Erythroblast (primary cell): Measurements from ENCODE around the gene HSD17B8.

Experiments
- GATA1 ChIP-seq: IDR thresholded peaks from 2 replicates; pipeline ENCODE4 v1.6.1; 2011; ENCODE audit warnings: low read depth, mild to moderate bottlenecking, control low read depth, low read length, moderate library complexity
- POLR2A ChIP-seq: IDR thresholded peaks from 2 replicates; pipeline ENCODE4 v1.6.1; 2011; ENCODE audit warnings: mild to moderate bottlenecking, low read length

DNA sequence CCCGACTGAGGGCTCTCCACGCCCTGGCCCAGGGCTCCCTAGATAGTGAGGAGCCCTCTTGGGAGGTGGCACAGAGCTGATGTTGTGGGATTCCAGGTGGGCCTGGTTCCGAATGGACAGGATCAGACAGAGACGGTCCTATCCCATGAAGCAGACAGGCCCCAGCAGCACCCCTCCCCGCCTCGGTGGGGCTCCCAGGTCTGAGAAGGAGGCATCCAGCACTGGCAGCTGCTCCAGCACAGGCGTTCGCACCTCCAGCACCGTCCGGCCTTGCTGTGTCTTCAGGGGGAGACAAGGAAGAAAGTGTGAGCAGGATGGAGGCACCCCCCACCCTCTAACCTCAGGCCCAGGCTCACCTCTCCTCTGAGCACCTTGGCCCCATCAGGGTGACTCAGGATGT, 40.9 kb upstream of the HSD17B8 start:
- TF ChIP-seq POLR2A (no peak), GATA1 (no peak)
